Measurements from ENCODE around the gene ZDBF2.

GRCh38 chr2:206232287-206233035 is 42.0 kb upstream of the ZDBF2 start:
- TF ChIP-seq CTCF (IDR thresholded peaks at IDR 0.05) (no peak), POLR2A (IDR thresholded peaks at IDR 0.05) (no peak)
